Body of pancreas (tissue), 4 donors: Measurements from ENCODE around the gene TREML1. TPM values are rescaled to one million over a fixed set of nuclear protein-coding genes. Genes with fewer than 3 reads are reported as not detected.

Source experiments
- ATAC-seq: fragments of 150-250 bp; one replicate; pipeline ENCODE4 v1.9.1; 2016
- DNase-seq, 4 donors: peaks; one replicate each; pipeline ENCODE4 v3.0.0-alpha.2; 2019
- H3K27ac ChIP-seq, 4 donors: fragments of 200-600 bp; sonication (generic); 1 replicate in 3 of 4; 2 replicates in 1 of 4; pipeline versions ENCODE4 v1.5.1 to v1.6.1; 2016 to 2019; ENCODE audit warnings: mild to moderate bottlenecking in 1 of 4, mixed read lengths in 1 of 4, moderate library complexity in 1 of 4
- H3K27me3 ChIP-seq, 2 donors: fragments of 200-600 bp; sonication (generic); one replicate each; pipeline ENCODE4 v1.6.0; 2016; ENCODE audit warnings: mild to moderate bottlenecking in 1 of 2
- H3K36me3 ChIP-seq, 2 donors: fragments of 200-600 bp; sonication (generic); replicated peaks in 1 of 2; 2 replicates each; pipeline ENCODE4 v1.5.1; 2016; ENCODE audit warnings: low read depth in 2 of 2; ENCODE audit not compliant: insufficient read depth in 1 of 2
- H3K4me1 ChIP-seq: fragments of 200-600 bp; sonication (generic); one replicate; pipeline ENCODE4 v1.6.0; 2016
- H3K4me3 ChIP-seq, 2 donors: fragments of 200-600 bp; sonication (generic); 1 replicate in 1 of 2; 2 replicates in 1 of 2; pipeline ENCODE4 v1.5.1; 2016 to 2019
- H3K9me3 ChIP-seq, 3 donors: fragments of 200-600 bp; sonication (generic); 1 replicate in 2 of 3; 2 replicates in 1 of 3; pipeline ENCODE4 v1.5.1; 2016
- CTCF ChIP-seq, 7 experiments: fragments of 450-650 bp in 4 of 7; fragments of 200-600 bp in 3 of 7; sonication (generic) in 3 of 7; IDR thresholded peaks; one replicate each; pipeline ENCODE4 v1.5.1; 2016 to 2019; ENCODE audit warnings: antibody characterized with exemption in 7 of 7
- POLR2A ChIP-seq, 3 donors: fragments of 450-650 bp; IDR thresholded peaks; one replicate each; pipeline ENCODE4 v1.6.1; 2016; ENCODE audit warnings: antibody characterized with exemption in 3 of 3, mild to moderate bottlenecking in 2 of 3
- WGBS, 2 donors: methylation state at CpG; one replicate each; pipeline ENCODE4 v1.1.5; 2017; 5-methylcytosine and 5-hydroxymethylcytosine counted together
- intact Hi-C: fragments of 100-400 bp; cut with DNase I; formaldehyde crosslinking; loops from one replicate; pipeline ENCODE4 v1.15.1; 2023
- total RNA-seq, 2 donors: library from RNA; depleted of rRNA; stranded (reverse); fragments of >200 nt; gene quantifications; one replicate each; pipeline ENCODE4 v1.1.0, GENCODE V29; 2016

Gene TREML1
- total RNA-seq, 2 donors from 2014 or later: not detected

DNA sequence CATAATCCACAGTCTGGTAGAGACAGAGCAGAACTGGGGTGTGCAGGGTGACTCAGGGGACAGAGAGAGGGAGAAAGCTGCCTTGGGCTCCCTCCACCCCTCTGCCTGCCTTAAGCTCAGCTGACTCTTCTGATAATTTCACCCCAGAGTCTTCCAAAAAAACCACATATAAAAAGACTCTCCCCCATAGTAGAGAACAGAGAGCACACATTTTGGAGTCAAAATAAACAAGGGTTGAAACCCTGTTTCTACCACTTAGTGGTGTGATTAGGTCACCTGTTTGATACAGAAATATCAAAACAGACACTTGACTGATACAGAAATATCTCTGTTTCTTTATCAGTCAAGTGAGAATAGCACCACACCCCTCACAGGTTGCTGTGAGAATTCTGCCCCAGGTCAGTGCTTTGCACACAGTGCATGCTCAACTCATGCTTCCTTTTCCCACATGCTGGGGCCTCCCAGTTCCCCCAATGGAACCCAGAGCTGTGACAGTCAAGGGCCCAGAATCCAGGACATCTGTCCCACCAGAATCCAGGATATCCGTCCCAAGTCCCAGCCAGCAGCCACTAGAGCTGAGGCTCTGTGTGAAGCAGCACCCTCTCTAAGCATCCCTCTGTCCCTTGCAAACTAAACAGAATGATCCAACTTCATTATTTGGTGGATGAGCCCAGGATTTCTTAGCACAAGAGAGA, 45.6 kb upstream of the TREML1 start:
- DNase-seq: no peak
- Histone ChIP-seq H3K36me3 (no peaks in the 10 kb centered on the region), H3K27me3 (no peaks in the 10 kb centered on the region), H3K4me1 (no peaks in the 10 kb centered on the region), H3K27ac (peak overlapping the region in 1 of 4 donors; percentile 50), H3K9me3 (no peaks in the 10 kb centered on the region), H3K4me3 (no peak overlapping the region)
- no peak for ATAC-seq
- TF ChIP-seq POLR2A (IDR thresholded peaks at IDR 0.05) (no peak), CTCF (IDR thresholded peaks at IDR 0.05) (no peak)
- intact Hi-C loops: no loop called here
- WGBS, 2 donors: 87 to 88% methylated on average over 1 of the region's 1 CpG

- Histone ChIP-seq H3K9me3 (no peaks in the 10 kb centered on the region), H3K4me3 (no peak overlapping the region), H3K27me3 (no peaks in the 10 kb centered on the region), H3K36me3 (no peaks in the 10 kb centered on the region), H3K27ac (no peak overlapping the region), H3K4me1 (no peaks in the 10 kb centered on the region)
- ATAC-seq (no peak), DNase-seq (no peak)
- 89 to 93% methylated on average over 3 of the region's 3 CpGs for WGBS, 2 donors
- intact Hi-C loops: no loop called here
- TF ChIP-seq CTCF (IDR thresholded peaks at IDR 0.05) (no peak), POLR2A (IDR thresholded peaks at IDR 0.05) (no peak)
Observed at GRCh38 chr6:41197234-41197633, 43.1 kb upstream of the TREML1 start.

GRCh38 chr6:41194386-41194785, 40.2 kb upstream of the TREML1 start:
- no peak overlapping the region for H3K4me3 ChIP-seq
- 80% methylated on average over 3 of the region's 3 CpGs; no CpG with 5 or more reads in 1 of the 2 donors for WGBS, 2 donors
- intact Hi-C loops: no loop called here
- no peak for TF ChIP-seq CTCF (IDR thresholded peaks at IDR 0.05)
- no peak for TF ChIP-seq POLR2A (IDR thresholded peaks at IDR 0.05)
- DNase-seq (no peak), ATAC-seq (no peak)
- no peaks in the 10 kb centered on the region for H3K36me3 ChIP-seq
- no peaks in the 10 kb centered on the region for H3K27me3 ChIP-seq
- H3K4me1 ChIP-seq: no peaks in the 10 kb centered on the region
- no peak overlapping the region for H3K27ac ChIP-seq
- no peaks in the 10 kb centered on the region for H3K9me3 ChIP-seq

DNA sequence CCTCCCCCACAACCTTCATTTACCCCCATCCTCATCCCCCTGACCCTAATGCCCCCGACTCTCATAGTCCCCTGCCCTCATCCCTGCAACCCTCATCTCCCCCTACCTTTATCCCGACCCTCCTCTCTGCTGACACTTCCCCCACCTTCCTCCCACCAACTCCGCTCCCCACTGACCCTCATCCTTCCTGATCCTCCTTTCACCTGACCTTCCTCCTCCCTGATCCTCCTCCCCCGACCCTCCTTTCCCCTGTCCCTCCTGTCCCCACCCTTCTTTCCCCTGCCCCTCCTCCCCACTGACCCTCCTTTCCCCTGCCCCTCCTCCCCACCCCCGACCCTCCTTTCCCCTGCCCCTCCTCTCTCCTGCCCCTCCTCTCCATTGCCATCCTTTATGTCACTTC, 39.7 kb upstream of the TREML1 start:
- Histone ChIP-seq H3K27me3 (no peaks in the 10 kb centered on the region), H3K36me3 (no peaks in the 10 kb centered on the region), H3K9me3 (no peaks in the 10 kb centered on the region), H3K27ac (no peak overlapping the region), H3K4me3 (no peak overlapping the region), H3K4me1 (no peaks in the 10 kb centered on the region)
- no peak for TF ChIP-seq POLR2A (IDR thresholded peaks at IDR 0.05)
- no peak for TF ChIP-seq CTCF (IDR thresholded peaks at IDR 0.05)
- DNase-seq (no peak), ATAC-seq (no peak)
- WGBS, 2 donors: 37 to 42% methylated on average over 5 of the region's 5 CpGs
- intact Hi-C loops: no loop called here

GRCh38 chr6:41193171-41193734, 39.1 kb upstream of the TREML1 start:
- Histone ChIP-seq H3K36me3 (no peaks in the 10 kb centered on the region), H3K4me3 (no peak overlapping the region), H3K4me1 (no peaks in the 10 kb centered on the region), H3K27ac (no peak overlapping the region), H3K27me3 (no peaks in the 10 kb centered on the region), H3K9me3 (no peaks in the 10 kb centered on the region)
- DNase-seq: no peak
- WGBS, 2 donors: 71 to 80% methylated on average over 5 of the region's 5 CpGs
- intact Hi-C loops: no loop called here
- no peak for ATAC-seq
- no peak for TF ChIP-seq CTCF (IDR thresholded peaks at IDR 0.05)
- TF ChIP-seq POLR2A (IDR thresholded peaks at IDR 0.05): no peak
